PFSK-1 (cell line): ENCODE measurements around the gene METTL25B.

Source experiments
- FOXP2 ChIP-seq: optimal IDR thresholded peaks from 2 replicates; pipeline ENCODE3; 2011; ENCODE audit warnings: borderline replicate concordance, control low read depth, inconsistent platforms; ENCODE audit not compliant: insufficient read depth; ENCODE audit errors: extremely low read length, extremely low read depth
- POLR2AphosphoS5 ChIP-seq: IDR thresholded peaks from 2 replicates; pipeline ENCODE4 v1.6.1; 2012; ENCODE audit warnings: low read depth, mild to moderate bottlenecking, control low read depth, low read length, moderate library complexity
- SIN3A ChIP-seq: IDR thresholded peaks from 2 replicates; pipeline ENCODE4 v1.6.1; 2012; ENCODE audit warnings: mild to moderate bottlenecking, low read length, moderate library complexity, borderline replicate concordance; ENCODE audit not compliant: insufficient read depth
- TAF1 ChIP-seq: IDR thresholded peaks from 2 replicates; pipeline ENCODE4 v1.6.1; 2012; ENCODE audit warnings: low read length, control low read depth, borderline replicate concordance; ENCODE audit not compliant: insufficient read depth
- TF ChIP-seq, protein P1 (sequence below), 2 experiments: IDR thresholded peaks; 2 replicates each; pipeline versions ENCODE4 v1.6.1 to v1.8.0; 2011 to 2012; ENCODE audit warnings: low read depth in 2 of 2, low read length in 2 of 2, control low read depth in 1 of 2, inconsistent platforms in 1 of 2, mild to moderate bottlenecking in 1 of 2, moderate library complexity in 1 of 2; ENCODE audit not compliant: insufficient read depth in 1 of 2

The METTL25B gene

GRCh38 chr1:156693848-156694689 lies 34.2 kb upstream of the METTL25B start:
- TF ChIP-seq TAF1 (no peak), SIN3A (no peak), FOXP2 (no peak), POLR2AphosphoS5 (no peak)
- TF ChIP-seq, protein P1, sequence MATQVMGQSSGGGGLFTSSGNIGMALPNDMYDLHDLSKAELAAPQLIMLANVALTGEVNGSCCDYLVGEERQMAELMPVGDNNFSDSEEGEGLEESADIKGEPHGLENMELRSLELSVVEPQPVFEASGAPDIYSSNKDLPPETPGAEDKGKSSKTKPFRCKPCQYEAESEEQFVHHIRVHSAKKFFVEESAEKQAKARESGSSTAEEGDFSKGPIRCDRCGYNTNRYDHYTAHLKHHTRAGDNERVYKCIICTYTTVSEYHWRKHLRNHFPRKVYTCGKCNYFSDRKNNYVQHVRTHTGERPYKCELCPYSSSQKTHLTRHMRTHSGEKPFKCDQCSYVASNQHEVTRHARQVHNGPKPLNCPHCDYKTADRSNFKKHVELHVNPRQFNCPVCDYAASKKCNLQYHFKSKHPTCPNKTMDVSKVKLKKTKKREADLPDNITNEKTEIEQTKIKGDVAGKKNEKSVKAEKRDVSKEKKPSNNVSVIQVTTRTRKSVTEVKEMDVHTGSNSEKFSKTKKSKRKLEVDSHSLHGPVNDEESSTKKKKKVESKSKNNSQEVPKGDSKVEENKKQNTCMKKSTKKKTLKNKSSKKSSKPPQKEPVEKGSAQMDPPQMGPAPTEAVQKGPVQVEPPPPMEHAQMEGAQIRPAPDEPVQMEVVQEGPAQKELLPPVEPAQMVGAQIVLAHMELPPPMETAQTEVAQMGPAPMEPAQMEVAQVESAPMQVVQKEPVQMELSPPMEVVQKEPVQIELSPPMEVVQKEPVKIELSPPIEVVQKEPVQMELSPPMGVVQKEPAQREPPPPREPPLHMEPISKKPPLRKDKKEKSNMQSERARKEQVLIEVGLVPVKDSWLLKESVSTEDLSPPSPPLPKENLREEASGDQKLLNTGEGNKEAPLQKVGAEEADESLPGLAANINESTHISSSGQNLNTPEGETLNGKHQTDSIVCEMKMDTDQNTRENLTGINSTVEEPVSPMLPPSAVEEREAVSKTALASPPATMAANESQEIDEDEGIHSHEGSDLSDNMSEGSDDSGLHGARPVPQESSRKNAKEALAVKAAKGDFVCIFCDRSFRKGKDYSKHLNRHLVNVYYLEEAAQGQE (IDR thresholded peaks at IDR 0.05; ENCODE audit: insufficient read depth in 1 of 2, low read depth in 2 of 2, low read length in 2 of 2): no peak

- TF ChIP-seq FOXP2: no peak
- TF ChIP-seq, protein P1 (IDR thresholded peaks at IDR 0.05; ENCODE audit: insufficient read depth in 1 of 2, low read depth in 2 of 2, low read length in 2 of 2): no peak
- TF ChIP-seq TAF1: no peak
- no peak for TF ChIP-seq POLR2AphosphoS5
- TF ChIP-seq SIN3A: no peak
These were observed 33.6 kb upstream of the METTL25B start for GRCh38 chr1:156694690-156694962.

DNA sequence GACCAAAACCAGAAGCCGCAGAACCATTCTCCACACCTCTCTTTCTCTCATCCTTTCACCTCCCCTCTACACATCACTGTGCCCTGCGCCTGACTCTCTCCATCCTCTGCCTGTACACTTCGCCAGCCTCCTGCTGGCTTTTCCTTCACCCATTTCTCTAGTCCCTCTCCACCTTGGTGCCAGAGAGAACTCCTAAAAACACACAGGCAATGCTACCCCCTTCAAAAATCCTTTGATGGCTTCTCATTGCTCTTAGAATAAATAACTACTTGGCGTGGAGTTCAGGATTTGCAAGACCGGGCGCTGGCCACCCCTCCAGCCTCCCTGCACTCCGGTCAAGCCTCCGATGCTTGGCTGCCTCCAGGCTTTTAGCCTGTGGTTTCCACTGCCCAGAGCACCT lies 31.5 kb upstream of the METTL25B start:
- no peak for TF ChIP-seq POLR2AphosphoS5
- TF ChIP-seq FOXP2: no peak
- TF ChIP-seq SIN3A: no peak
- no peak for TF ChIP-seq TAF1
- TF ChIP-seq, protein P1 (IDR thresholded peaks at IDR 0.05; ENCODE audit: insufficient read depth in 1 of 2, low read depth in 2 of 2, low read length in 2 of 2): no peak

GRCh38 chr1:156697481-156697880 lies 30.8 kb upstream of the METTL25B start:
- TF ChIP-seq SIN3A (no peak), POLR2AphosphoS5 (no peak), FOXP2 (no peak), TAF1 (no peak)
- TF ChIP-seq, protein P1 (IDR thresholded peaks at IDR 0.05; ENCODE audit: insufficient read depth in 1 of 2, low read depth in 2 of 2, low read length in 2 of 2): no peak

DNA sequence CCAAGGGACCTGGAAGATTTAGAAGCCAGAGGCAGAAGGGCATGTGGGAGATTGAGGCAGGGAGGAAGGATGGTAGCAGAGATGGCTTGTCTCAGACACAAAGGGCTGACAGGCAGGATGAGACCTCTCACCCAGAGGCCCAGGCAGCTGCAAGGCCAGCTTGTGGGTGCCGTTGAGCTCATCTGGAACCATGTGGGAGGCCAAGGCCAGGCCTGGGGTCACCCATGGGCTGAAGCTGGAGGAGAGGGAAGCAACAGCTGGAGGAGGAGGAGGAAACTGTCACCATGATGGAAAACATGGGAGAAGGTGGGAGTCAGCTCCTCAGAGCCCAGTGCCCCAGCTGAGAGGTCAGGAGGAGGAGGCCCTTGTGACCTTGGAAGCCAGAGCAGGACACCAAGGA lies 29.3 kb upstream of the METTL25B start:
- TF ChIP-seq, protein P1 (IDR thresholded peaks at IDR 0.05; ENCODE audit: insufficient read depth in 1 of 2, low read depth in 2 of 2, low read length in 2 of 2): no peak
- TF ChIP-seq SIN3A (no peak), FOXP2 (no peak), TAF1 (no peak), POLR2AphosphoS5 (no peak)
